SK-N-MC (cell line): ENCODE results near the gene FOXP2.

Experiments used
- DNase-seq: peaks from one replicate; pipeline ENCODE4 v3.0.0-alpha.2; 2011; ENCODE audit warnings: low read depth, low spot score
- H3K27ac ChIP-seq: fragments of 200-600 bp; sonication (generic); 2 replicates; pipeline ENCODE4 v1.5.1; 2016; ENCODE audit warnings: mixed run types
- H3K36me3 ChIP-seq: fragments of 200-600 bp; sonication (generic); 2 replicates; pipeline ENCODE4 v1.6.1; 2017; ENCODE audit warnings: antibody characterized with exemption, low read length, mixed read lengths; ENCODE audit not compliant: insufficient read depth
- H3K4me3 ChIP-seq: fragments of 200-600 bp; sonication (generic); 2 replicates; pipeline ENCODE4 v1.5.1; 2016
- H3K9ac ChIP-seq: fragments of 200-600 bp; sonication (generic); 2 replicates; pipeline ENCODE4 v1.8.0; 2017; ENCODE audit warnings: mixed run types, mixed read lengths; ENCODE audit not compliant: insufficient read length
- H3K9me3 ChIP-seq: fragments of 200-600 bp; sonication (generic); 2 replicates; pipeline ENCODE4 v1.6.1; 2017; ENCODE audit warnings: low read depth, mild to moderate bottlenecking, antibody characterized with exemption, low read length, moderate library complexity, mixed read lengths
- EZH2 ChIP-seq: fragments of 200-600 bp; sonication (generic); IDR thresholded peaks from one replicate; pipeline ENCODE4 v1.6.1; 2017; ENCODE audit warnings: antibody characterized with exemption
- FOXP2 ChIP-seq: optimal IDR thresholded peaks from 2 replicates; pipeline ENCODE3; 2011; ENCODE audit warnings: mild to moderate bottlenecking, moderate library complexity; ENCODE audit not compliant: insufficient read depth; ENCODE audit errors: extremely low read length, control extremely low read depth
- POLR2AphosphoS5 ChIP-seq: IDR thresholded peaks from 2 replicates; pipeline ENCODE4 v1.6.1; 2012; ENCODE audit warnings: mild to moderate bottlenecking, low read depth, low read length, borderline replicate concordance

FOXP2 gene

DNA sequence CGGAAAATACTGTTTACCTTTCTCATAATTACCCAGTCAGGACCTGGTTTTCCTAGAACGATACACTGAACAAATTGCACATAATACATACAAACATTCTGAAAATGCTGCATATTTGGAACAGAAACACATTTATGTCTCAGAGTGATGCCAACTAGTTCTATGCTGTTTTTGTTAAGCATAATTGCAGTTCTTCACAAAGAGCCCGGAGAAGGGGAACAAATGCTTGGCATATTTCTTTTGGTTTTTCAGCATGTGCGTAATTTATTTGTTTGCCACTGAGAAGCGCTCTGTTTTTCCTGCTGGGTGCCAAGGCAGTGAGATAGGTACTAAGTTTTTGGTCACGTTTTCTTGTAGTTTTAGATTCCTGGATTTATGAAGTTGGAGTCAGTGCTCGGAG, 326.3 kb downstream of the FOXP2 start:
- Histone ChIP-seq H3K9ac (no peak overlapping the region), H3K27ac (no peak overlapping the region), H3K9me3 (no peaks in the 10 kb centered on the region), H3K36me3 (no peaks in the 10 kb centered on the region), H3K4me3 (no peak overlapping the region)
- DNase-seq: no peak
- TF ChIP-seq POLR2AphosphoS5 (no peak), EZH2 (no peak), FOXP2 (no peak)

DNA sequence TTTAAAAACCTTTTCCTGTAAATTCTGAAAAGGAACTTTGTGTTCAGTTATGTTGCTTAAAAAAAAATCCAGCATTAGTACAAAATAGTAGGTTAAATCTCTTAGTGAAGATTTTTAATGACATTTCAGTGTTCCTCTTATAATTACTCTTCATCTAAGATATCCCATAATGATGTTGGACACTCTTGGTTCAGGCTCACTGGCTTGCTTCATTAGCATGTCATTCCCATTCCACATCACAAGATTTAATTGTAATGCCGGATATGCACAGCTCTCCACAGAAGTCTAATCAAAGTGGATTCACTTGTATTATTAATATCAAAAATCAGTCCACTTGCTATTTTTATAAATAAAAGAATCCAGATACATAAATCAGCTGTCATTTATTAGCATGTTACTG, 327.3 kb downstream of the FOXP2 start:
- Histone ChIP-seq H3K36me3 (no peaks in the 10 kb centered on the region), H3K9ac (no peak overlapping the region), H3K27ac (no peak overlapping the region), H3K9me3 (no peaks in the 10 kb centered on the region), H3K4me3 (no peak overlapping the region)
- TF ChIP-seq EZH2: no peak
- no peak for TF ChIP-seq POLR2AphosphoS5
- TF ChIP-seq FOXP2: no peak
- DNase-seq: no peak
